A204.1 (cell line): Measurements from ENCODE around the gene C2CD2.
"Not testable (repeated sequence)": the region's sequence is repeated elsewhere in the genome, so short reads cannot be mapped to it uniquely, and the experiment has no call there.

Experiments
- FAIRE-seq: peaks from 2 replicates; lab custom pipeline; 2012; peaks lifted over from hg19 to GRCh38; lab: Jason Lieb, UNC

C2CD2 gene

DNA sequence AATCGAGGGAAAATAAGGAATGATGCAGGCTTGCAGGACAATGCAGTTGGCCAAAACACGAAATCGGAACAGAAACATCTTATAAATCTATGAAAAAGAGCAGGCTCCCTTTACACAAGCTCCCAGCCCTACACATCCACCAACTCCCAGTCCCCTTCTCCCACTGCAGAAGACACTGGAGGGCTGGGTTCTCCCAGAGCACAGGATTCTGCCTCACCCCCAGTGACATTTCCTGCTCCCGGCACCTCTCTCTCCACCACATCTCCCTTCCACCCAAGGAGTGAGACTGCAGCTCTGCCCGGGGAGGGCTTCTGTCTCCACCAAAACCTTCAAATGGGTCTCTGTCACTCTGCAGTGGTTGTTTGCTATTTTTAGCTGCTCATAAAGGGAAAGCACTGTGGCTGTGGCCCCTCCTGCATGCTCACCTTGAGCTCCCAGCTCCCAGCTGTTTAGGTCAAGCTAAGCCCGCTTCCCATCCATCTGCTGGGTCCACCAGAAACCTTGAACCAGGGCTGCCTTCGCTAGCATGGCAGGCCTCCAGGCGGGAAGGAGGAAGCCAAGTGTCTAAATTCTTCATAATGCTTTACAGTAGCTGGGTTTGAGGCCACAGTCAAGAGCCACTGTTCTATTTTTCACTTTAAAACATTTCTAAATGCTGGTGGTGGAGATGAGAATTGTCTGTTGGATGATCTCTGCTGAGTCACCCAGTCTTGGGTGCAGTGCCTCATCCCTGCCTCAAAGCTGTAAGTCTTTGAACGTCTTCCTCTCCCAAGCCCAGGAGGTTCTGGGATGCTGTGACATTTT is 3.3 kb upstream of the C2CD2 start:
- no peak for FAIRE-seq

GRCh38 chr21:41955516-41955915 is 1.7 kb upstream of the C2CD2 start:
- FAIRE-seq, result no peak

- FAIRE-seq, result no peak
Observed at GRCh38 chr21:41954654-41955499, 1.1 kb upstream of the C2CD2 start.

DNA sequence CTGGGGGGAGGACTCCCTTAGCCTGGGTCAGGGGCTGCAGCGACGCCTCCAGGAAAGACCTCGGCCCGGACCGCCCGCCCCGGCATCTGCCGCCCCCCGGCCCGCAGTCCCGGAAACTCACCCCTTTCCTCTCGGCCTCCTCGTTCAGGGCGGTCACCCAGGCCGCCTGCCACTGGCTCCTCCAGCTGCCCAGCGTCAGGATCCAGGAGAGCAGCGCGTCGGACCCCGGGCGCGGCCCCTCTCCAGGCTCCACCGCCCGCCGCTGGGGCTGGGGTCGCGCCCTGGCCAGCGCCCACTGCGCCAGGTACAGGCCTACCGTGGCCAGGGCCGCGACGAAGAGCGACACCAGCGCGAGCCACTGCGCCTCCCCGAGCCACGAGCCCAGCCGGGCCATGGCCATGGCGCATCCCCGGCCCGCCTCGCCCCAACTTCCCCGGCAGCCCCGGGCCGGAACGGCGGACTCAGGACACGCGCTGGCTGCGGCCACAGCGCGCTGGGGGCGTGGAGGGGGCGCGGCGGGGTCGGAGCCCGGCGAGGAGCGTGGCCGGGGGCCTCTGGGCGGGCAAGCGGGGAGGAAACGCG is 478 bp downstream of the C2CD2 start:
- no peak for FAIRE-seq

DNA sequence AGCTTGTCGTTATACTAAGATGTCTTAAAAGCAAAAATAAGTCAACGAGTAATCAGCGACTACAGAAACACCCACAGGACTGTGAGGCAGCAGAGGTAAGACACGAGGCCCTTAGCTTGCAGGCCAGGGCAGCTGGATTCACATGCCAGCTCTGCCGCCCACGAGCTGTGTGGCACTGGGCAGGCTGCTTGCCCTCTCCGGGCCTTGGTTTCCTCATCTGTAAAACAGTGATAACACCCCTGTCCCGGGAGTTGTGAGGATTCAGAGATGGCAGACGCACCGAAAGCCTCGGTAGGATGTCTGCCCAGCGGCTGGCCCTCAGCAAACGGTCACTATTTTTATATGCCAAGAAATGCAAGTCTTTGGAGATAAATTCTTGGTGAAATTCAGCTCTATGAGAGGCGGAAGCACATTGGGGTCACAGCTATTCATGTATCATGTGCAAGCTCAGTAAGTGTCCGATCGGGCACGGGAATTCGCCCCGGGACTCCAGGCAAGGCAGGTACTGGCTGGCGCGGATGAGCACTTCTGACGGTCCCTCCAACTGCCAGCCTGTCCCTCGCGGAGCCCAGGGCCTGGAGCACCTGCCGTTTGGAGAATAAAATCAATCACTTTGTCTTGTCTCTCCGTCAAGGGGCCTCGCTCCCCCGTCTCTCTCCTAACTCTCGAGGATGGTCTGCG is 1.1 kb downstream of the C2CD2 start:
- no peak for FAIRE-seq

GRCh38 chr21:41951876-41952567 is 1.8 kb downstream of the C2CD2 start:
- no peak for FAIRE-seq

DNA sequence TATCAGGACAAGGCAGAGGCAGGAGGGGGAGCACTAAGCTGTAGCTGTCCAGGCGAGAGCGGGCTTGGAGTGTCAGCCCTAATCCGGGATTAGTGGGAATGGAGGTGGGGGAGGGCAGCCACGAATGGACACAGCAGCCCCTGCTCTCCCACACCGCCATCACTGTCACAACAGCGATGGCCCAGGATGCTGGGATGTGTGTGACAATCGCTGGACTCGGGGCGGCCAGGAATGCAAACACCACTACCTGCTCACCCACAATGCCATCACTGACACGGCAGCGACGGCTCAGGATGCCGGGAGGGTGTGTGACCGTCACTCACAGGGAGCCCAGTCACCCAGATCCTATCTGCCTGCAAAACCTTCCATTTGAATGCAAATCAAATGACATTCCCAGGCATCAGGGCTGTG is 2.9 kb downstream of the C2CD2 start:
- no peak for FAIRE-seq

DNA sequence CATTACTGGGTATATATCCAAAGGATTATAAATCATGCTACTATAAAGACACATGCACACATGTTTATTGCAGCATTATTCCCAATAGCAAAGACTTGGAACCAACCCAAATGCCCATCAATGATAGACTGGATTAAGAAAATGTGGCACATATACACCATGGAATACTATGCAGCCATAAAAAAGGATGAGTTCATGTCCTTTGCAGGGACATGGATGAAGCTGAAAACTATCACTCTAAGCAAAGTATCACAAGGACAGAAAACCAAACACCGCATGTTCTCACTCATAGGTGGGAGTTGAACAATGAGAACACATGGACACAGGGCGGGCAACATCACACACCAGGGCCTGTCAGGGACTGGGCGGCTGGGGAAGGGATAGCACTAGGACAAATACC is 4.2 kb downstream of the C2CD2 start:
- not testable (repeated sequence) for FAIRE-seq

DNA sequence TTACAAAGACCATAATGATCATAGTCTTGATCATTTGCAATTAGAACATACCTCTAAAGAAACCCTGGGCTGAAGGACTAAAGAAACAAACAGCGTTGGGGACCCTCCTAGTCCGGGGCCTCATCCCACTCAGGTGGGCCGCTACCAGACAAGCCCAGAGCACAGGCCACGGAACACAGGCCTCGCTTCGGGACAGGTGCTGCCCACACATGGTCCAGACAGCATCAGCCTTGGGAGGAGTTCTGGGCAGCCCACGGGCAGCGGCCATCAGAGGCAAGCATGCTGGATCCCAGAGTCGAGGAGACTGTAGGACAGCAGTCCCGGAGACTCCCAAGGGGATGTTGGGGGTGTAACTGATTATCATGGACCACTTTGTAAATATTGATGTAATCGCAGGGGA is 4.9 kb downstream of the C2CD2 start:
- FAIRE-seq, result no peak

DNA sequence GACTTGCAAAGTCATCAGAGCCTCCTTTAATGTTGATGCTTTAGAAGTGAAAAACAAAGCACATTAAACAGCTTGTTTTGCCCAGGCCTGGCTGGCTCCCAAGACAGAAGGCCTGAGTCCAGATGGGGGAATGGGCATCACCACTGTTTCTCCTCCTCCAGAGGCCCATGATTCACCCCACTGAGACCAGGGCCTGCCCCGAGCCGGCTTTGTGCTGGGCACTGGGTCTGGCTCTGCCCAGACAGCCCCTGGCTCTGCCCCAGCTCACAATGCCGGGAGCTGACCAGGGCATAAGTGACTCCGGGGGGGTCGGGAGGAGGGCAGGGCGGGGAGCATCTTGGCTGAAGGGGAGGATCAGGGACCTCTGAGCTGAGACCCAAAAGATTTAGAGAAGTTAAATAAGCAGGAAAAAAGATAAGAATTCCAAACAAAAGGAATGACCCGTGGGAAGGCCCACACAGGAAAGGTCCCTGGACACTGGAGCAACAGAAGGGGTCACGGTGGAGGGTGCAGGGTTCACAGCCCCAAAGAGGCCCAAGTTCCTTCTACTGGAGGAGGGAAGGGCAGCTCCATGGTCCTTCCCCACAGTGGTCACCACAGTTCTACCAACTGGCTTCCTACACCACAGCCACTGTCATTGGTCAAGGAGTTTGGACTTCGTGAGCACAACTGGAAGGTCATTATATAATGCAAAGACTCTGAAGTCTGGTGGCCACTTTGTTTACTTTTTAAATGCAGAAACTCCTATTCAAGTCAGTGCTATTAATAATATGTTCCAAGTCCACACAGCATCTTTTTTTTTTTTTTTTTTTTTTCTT is 5.5 kb downstream of the C2CD2 start:
- no peak for FAIRE-seq

DNA sequence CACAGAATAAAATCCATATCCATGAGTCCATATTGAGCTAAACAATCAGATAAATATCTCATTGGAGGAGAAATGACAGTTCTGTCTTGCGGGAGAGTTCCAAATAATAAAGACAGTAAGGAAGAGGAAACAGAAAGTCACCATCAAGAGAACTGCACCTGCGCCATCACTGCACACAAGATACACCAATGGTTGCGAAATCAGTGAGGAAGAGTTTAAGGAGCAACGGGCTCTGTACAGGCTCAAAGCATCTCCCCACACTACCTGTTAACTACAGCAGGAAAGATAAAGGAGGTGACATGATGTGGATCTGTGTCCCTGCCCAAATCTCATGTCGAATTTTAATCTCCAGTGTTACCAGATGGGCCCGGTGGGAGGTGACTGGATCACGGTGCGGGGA is 7.8 kb downstream of the C2CD2 start:
- no peak for FAIRE-seq

GRCh38 chr21:41943851-41944250 is 10.0 kb downstream of the C2CD2 start:
- FAIRE-seq, result no peak

DNA sequence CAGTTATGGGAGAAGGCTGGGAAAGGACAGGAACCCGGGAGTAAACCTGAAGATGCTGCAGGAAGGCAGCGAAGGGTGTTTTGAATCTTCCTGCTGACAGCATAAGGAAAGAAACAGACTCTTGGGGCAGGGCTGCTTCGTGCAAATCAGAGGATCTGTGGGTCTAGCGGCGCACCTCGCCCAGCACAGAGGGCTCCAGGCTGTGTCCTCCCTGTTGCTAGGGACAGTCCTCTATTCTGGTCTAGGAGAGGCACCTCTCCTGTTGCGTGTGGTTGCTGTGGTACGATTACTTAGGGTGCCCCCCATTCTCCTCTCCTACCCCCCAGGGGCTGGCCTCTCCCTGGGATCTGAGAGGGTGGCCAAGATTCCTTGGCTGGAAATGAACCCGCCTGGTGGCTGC is 11.4 kb downstream of the C2CD2 start:
- no peak for FAIRE-seq

DNA sequence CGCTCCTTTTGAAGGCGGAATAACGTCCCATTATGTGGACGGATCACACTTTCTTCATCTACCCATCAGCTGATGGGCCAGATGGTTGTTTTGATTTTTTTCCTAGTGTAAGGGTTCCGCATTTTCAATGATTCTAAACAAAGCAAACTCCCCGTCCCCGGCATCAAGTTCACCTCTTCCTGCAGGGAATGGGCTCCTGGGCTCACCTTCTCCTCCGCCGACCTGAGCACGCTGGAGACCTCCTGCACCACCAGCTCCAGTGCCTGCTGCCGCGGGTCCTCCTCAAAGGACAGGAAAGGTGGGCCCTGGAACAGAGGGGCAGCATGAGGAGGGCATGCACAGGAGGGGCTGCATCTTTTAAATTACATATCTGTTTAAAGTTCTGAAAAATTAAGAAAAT is 11.9 kb downstream of the C2CD2 start:
- no peak for FAIRE-seq

- no peak for FAIRE-seq
Observed at GRCh38 chr21:41940431-41940830, 13.4 kb downstream of the C2CD2 start.

DNA sequence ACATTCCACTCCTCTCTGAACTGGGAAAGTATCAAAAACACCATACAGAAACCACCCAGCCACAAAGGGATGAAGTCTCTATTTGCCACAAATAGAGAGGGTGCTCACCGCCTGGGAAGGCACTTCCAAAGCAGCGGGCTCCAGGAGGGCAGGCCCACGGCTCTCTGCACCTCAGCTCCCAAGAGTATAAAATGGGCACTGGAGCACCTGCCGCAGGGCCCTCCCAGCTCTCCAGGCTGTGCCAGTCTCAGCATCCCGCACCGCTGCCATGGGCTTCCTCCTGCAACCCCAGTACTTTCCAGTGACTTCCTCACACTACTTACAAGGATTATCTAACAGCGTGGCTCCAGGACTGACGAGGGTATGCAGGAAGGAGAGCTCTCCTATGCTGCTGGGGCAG is 14.4 kb downstream of the C2CD2 start:
- no peak for FAIRE-seq

GRCh38 chr21:41933313-41934079 is 20.3 kb downstream of the C2CD2 start:
- no peak for FAIRE-seq

- FAIRE-seq, result no peak
Observed at GRCh38 chr21:41932576-41933312, 21.1 kb downstream of the C2CD2 start.

DNA sequence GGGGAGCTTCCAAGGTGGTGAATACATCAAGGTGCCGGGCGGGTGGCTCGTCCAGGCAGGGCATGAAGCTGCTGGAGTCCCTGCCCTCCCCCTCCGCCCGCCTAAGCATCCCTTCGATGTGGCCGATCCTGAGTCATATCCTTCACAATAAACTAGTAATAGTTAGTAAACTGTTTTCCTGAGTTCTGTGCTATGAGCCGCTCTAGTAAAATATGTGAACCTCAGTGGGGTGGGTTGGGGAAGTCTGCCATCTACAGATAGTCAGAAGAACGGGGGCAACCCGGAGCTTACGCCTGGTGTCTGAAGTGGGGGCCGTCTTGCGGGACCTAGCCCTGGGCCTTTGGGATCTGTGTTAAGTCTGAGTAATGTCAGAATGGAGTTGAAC is 21.6 kb downstream of the C2CD2 start:
- no peak for FAIRE-seq

- FAIRE-seq, result no peak
Observed at GRCh38 chr21:41931041-41931451, 22.8 kb downstream of the C2CD2 start.
